H9 (cell line): ENCODE data around the gene TMEM132C. TPM values are rescaled to one million over a fixed set of nuclear protein-coding genes. Genes with fewer than 3 reads are reported as not detected.

Experiments used
- DNase-seq: peaks from one replicate; pipeline ENCODE4 v3.0.0-alpha.2; 2017
- H2AFZ ChIP-seq: one replicate; pipeline ENCODE4 v1.6.1; 2013; ENCODE audit warnings: mild to moderate bottlenecking, low read length, control low read depth, moderate library complexity
- H2AK5ac ChIP-seq: 2 replicates; pipeline ENCODE4 v1.6.1; 2013; ENCODE audit warnings: low read length, control low read depth, mixed read lengths; ENCODE audit not compliant: insufficient read length
- H2BK120ac ChIP-seq: one replicate; pipeline ENCODE4 v1.6.1; 2013; ENCODE audit warnings: low read depth, mild to moderate bottlenecking, low read length, control low read depth, inconsistent platforms; ENCODE audit not compliant: poor library complexity, severe bottlenecking
- H2BK12ac ChIP-seq: 2 replicates; pipeline ENCODE4 v1.6.1; 2013; ENCODE audit warnings: low read length, control low read depth, mixed read lengths, low read depth; ENCODE audit not compliant: insufficient read length
- H2BK15ac ChIP-seq: 2 replicates; pipeline ENCODE4 v1.6.1; 2013; ENCODE audit warnings: low read depth, low read length, control low read depth
- H2BK20ac ChIP-seq: one replicate; pipeline ENCODE4 v1.6.1; 2013; ENCODE audit warnings: low read depth, mild to moderate bottlenecking, low read length, control low read depth, inconsistent platforms; ENCODE audit not compliant: poor library complexity, severe bottlenecking
- H2BK5ac ChIP-seq: 2 replicates; pipeline ENCODE4 v1.6.1; 2013; ENCODE audit warnings: low read length, control low read depth, mixed read lengths; ENCODE audit not compliant: insufficient read length
- H3K14ac ChIP-seq: 2 replicates; pipeline ENCODE4 v1.6.1; 2013; ENCODE audit warnings: low read length, control low read depth; ENCODE audit not compliant: insufficient read depth
- H3K18ac ChIP-seq: 2 replicates; pipeline ENCODE4 v1.6.1; 2013; ENCODE audit warnings: low read depth, mild to moderate bottlenecking, mixed read lengths, low read length, control low read depth; ENCODE audit not compliant: insufficient read length
- H3K23ac ChIP-seq: 2 replicates; pipeline ENCODE4 v1.6.1; 2013; ENCODE audit warnings: low read length, control low read depth, mixed read lengths, low read depth; ENCODE audit not compliant: insufficient read length
- H3K23me2 ChIP-seq: 2 replicates; pipeline ENCODE4 v1.6.1; 2013; ENCODE audit warnings: low read depth, mild to moderate bottlenecking, mixed read lengths, low read length, control low read depth; ENCODE audit not compliant: insufficient read length, poor library complexity, severe bottlenecking
- H3K27ac ChIP-seq: 2 replicates; pipeline ENCODE4 v1.5.1; 2013; ENCODE audit warnings: low read length, control low read depth, mixed read lengths, low read depth; ENCODE audit not compliant: insufficient read length
- H3K27me3 ChIP-seq: 2 replicates; pipeline ENCODE4 v1.6.1; 2013; ENCODE audit warnings: low read length, control low read depth, inconsistent platforms; ENCODE audit not compliant: insufficient read depth
- H3K4ac ChIP-seq: 2 replicates; pipeline ENCODE4 v1.6.1; 2013; ENCODE audit warnings: low read depth, mild to moderate bottlenecking, control low read depth, inconsistent platforms, low read length, moderate library complexity
- H3K4me1 ChIP-seq: 2 replicates; pipeline ENCODE4 v1.6.1; 2013; ENCODE audit warnings: low read length, control low read depth, inconsistent platforms; ENCODE audit not compliant: insufficient read depth
- H3K4me2 ChIP-seq: 2 replicates; pipeline ENCODE4 v1.6.1; 2013; ENCODE audit warnings: low read length, control low read depth, mixed read lengths; ENCODE audit not compliant: insufficient read length, insufficient read depth
- H3K56ac ChIP-seq: 2 replicates; pipeline ENCODE4 v1.6.1; 2013; ENCODE audit warnings: low read depth, mild to moderate bottlenecking, mixed read lengths, low read length, control low read depth; ENCODE audit not compliant: insufficient read length
- H3K79me1 ChIP-seq: 2 replicates; pipeline ENCODE4 v1.6.1; 2013; ENCODE audit warnings: low read depth, mild to moderate bottlenecking, moderate library complexity, low read length, control low read depth, inconsistent platforms; ENCODE audit not compliant: insufficient read depth, poor library complexity, severe bottlenecking
- H3K79me2 ChIP-seq: 2 replicates; pipeline ENCODE4 v1.6.1; 2013; ENCODE audit warnings: low read length, control low read depth, inconsistent platforms; ENCODE audit not compliant: insufficient read depth
- H3K9ac ChIP-seq: 2 replicates; pipeline ENCODE4 v1.6.1; 2013; ENCODE audit warnings: low read length, control low read depth, mixed read lengths; ENCODE audit not compliant: insufficient read length; ENCODE audit errors: extremely low read depth
- H3K9me3 ChIP-seq: one replicate; pipeline ENCODE4 v1.6.1; 2013; ENCODE audit warnings: low read depth, low read length, inconsistent platforms; ENCODE audit not compliant: control insufficient read depth
- H3T11ph ChIP-seq: one replicate; pipeline ENCODE4 v1.6.1; 2013; ENCODE audit warnings: mild to moderate bottlenecking, low read length, control low read depth, inconsistent platforms
- H4K20me1 ChIP-seq: one replicate; pipeline ENCODE4 v1.6.1; 2013; ENCODE audit not compliant: control insufficient read depth, insufficient read length, insufficient read depth
- H4K5ac ChIP-seq: 2 replicates; pipeline ENCODE4 v1.6.1; 2013; ENCODE audit warnings: low read depth, mild to moderate bottlenecking, mixed read lengths, low read length, control low read depth; ENCODE audit not compliant: insufficient read length
- H4K8ac ChIP-seq: replicated peaks from 2 replicates; pipeline ENCODE4 v1.6.1; 2013; ENCODE audit warnings: low read length, control low read depth, mixed read lengths, low read depth; ENCODE audit not compliant: insufficient read length
- H4K91ac ChIP-seq: 2 replicates; pipeline ENCODE4 v1.6.1; 2013; ENCODE audit warnings: low read depth, mild to moderate bottlenecking, moderate library complexity, mixed read lengths, low read length, control low read depth; ENCODE audit not compliant: insufficient read length
- H3K27ac Mint-ChIP-seq, 3 experiments: 2 replicates in 2 of 3; 3 replicates in 1 of 3; pipeline ENCODE4 v1.8.0; 2020 to 2021; ENCODE audit warnings: mixed read lengths in 3 of 3, mild to moderate bottlenecking in 1 of 3, moderate library complexity in 1 of 3
- H3K27me3 Mint-ChIP-seq: 2 replicates; pipeline ENCODE4 v1.8.0; 2021; ENCODE audit warnings: low read depth, mild to moderate bottlenecking, moderate library complexity, mixed read lengths
- H3K36me3 Mint-ChIP-seq, 3 experiments: 2 replicates in 2 of 3; 3 replicates in 1 of 3; pipeline ENCODE4 v1.8.0; 2020 to 2021; ENCODE audit warnings: low read depth in 3 of 3, mixed read lengths in 3 of 3; ENCODE audit not compliant: insufficient read depth in 1 of 3
- H3K4me1 Mint-ChIP-seq, 2 experiments: 2 replicates each; pipeline ENCODE4 v1.8.0; 2020; ENCODE audit warnings: mixed read lengths in 2 of 2
- H3K4me3 Mint-ChIP-seq, 2 experiments: 2 replicates in 1 of 2; 3 replicates in 1 of 2; pipeline ENCODE4 v1.8.0; 2020 to 2021; ENCODE audit warnings: mild to moderate bottlenecking in 2 of 2, mixed read lengths in 2 of 2, moderate library complexity in 1 of 2
- H3K9me3 Mint-ChIP-seq, 2 experiments: 2 replicates in 1 of 2; 3 replicates in 1 of 2; pipeline ENCODE4 v1.8.0; 2020; ENCODE audit warnings: mild to moderate bottlenecking in 2 of 2, mixed read lengths in 2 of 2, moderate library complexity in 1 of 2
- CTCF ChIP-seq: fragments of 200-600 bp; sonication (generic); conservative IDR thresholded peaks from 3 replicates; pipeline ENCODE4 v1.8.0; 2021; ENCODE audit warnings: antibody characterized with exemption, mild to moderate bottlenecking
- WGBS: extraction: QIAGEN DNeasy Blood & Tissue Kit; methylation state at CpG from one replicate; pipeline ENCODE4 v1.1.7; 2013; ENCODE audit warnings: missing lambda C conversion rate, low lambda C conversion rate, mixed read lengths; ENCODE audit not compliant: insufficient read length; ENCODE audit errors: extremely low coverage; 5-methylcytosine and 5-hydroxymethylcytosine counted together
- total RNA-seq: library from RNA; stranded (reverse); gene quantifications from 2 replicates; pipeline ENCODE4 v1.2.1, GENCODE V29; 2021

TMEM132C gene
- total RNA-seq, 1 experiment from 2014 or later = 0.22 TPM

- Histone ChIP-seq H2BK20ac (no peak overlapping the region), H3K27ac (no peak overlapping the region), H2AFZ (no peak overlapping the region), H3K56ac (no peak overlapping the region), H3K9me3 (no peaks in the 10 kb centered on the region), H3K23me2 (no peaks in the 10 kb centered on the region), H4K20me1 (no peaks in the 10 kb centered on the region), H4K5ac (no peak overlapping the region), H2AK5ac (no peak overlapping the region), H3K9ac (no peak overlapping the region), H3K4me1 (peaks cover 3% of the 10 kb centered on the region; the same call in 1 of the 2 replicates), H2BK120ac (no peak overlapping the region), H3K4me2 (no peak overlapping the region), H2BK12ac (no peak overlapping the region), H2BK15ac (no peak overlapping the region), H2BK5ac (no peak overlapping the region), H3T11ph (no peak overlapping the region), H4K8ac (no peak overlapping the region), H3K27me3 (no peaks in the 10 kb centered on the region), H4K91ac (no peak overlapping the region), H3K14ac (no peak overlapping the region), H3K4ac (no peak overlapping the region), H3K79me1 (no peaks in the 10 kb centered on the region), H3K18ac (no peak overlapping the region), H3K79me2 (no peaks in the 10 kb centered on the region), H3K23ac (no peak overlapping the region)
- TF ChIP-seq CTCF = no peak
- Mint-ChIP-seq H3K27me3 (peaks cover 30% of the 10 kb centered on the region), H3K36me3 (no peaks in the 10 kb centered on the region), H3K27ac (no peak overlapping the region), H3K4me3 (no peak overlapping the region), H3K9me3 (no peaks in the 10 kb centered on the region), H3K4me1 (peaks cover 29 to 31% of the 10 kb centered on the region in 2 experiments)
- no peak for DNase-seq
- no CpG with 5 or more reads among the region's 1 CpG for WGBS
These were observed 132.3 kb downstream of the TMEM132C start for GRCh38 chr12:128399253-128399652.
